HepG2 (cell line): ENCODE data around the gene TPM2. TPM values are rescaled to one million over a fixed set of nuclear protein-coding genes. Genes with fewer than 3 reads are reported as not detected.

Experiments
- CBFB ChIP-seq: sonication (generic); formaldehyde crosslinking; IDR thresholded peaks from 2 replicates; pipeline ENCODE4 v1.4.0; 2020; ENCODE audit warnings: missing genetic modification reagents
- CEBPB ChIP-seq: IDR thresholded peaks from 2 replicates; pipeline ENCODE4 v1.6.1; 2011; ENCODE audit warnings: low read depth, low read length, improper control_type of control experiment, borderline replicate concordance
- DMTF1 ChIP-seq: sonication (generic); formaldehyde crosslinking; IDR thresholded peaks from 2 replicates; pipeline ENCODE4 v1.4.0; 2020; ENCODE audit warnings: mild to moderate bottlenecking, missing genetic modification reagents
- KDM2A ChIP-seq: sonication (generic); formaldehyde crosslinking; IDR thresholded peaks from 2 replicates; pipeline ENCODE4 v1.4.0; 2020; ENCODE audit warnings: low read depth, missing genetic modification reagents, borderline replicate concordance
- MXI1 ChIP-seq: IDR thresholded peaks from 3 replicates; pipeline ENCODE4 v1.6.1; 2012; ENCODE audit warnings: low read depth, low read length, inconsistent platforms, borderline replicate concordance
- POLR2G ChIP-seq: fragments of 200-400 bp; formaldehyde crosslinking; IDR thresholded peaks from 2 replicates; pipeline ENCODE4 v1.6.1; 2018; ENCODE audit warnings: mild to moderate bottlenecking, low read depth, low read length, moderate library complexity
- PPARG ChIP-seq: conservative IDR thresholded peaks from 2 replicates; pipeline ENCODE4 v1.6.1; 2016; ENCODE audit warnings: missing biosample characterization, missing genetic modification reagents
- PRDM15 ChIP-seq: sonication (generic); formaldehyde crosslinking; IDR thresholded peaks from 2 replicates; pipeline ENCODE4 v1.4.0; 2020; ENCODE audit warnings: missing genetic modification reagents
- STAT6 ChIP-seq: sonication (generic); formaldehyde crosslinking; IDR thresholded peaks from 2 replicates; pipeline ENCODE4 v1.4.0; 2020; ENCODE audit warnings: missing genetic modification reagents, mild to moderate bottlenecking, borderline replicate concordance
- TBX3 ChIP-seq: fragments of 450-650 bp; IDR thresholded peaks from 2 replicates; pipeline ENCODE4 v1.6.1; 2017; ENCODE audit warnings: antibody characterized with exemption, mild to moderate bottlenecking, inconsistent platforms, borderline replicate concordance
- ZNF3 ChIP-seq: IDR thresholded peaks from 2 replicates; pipeline ENCODE4 v1.7.0; 2017; ENCODE audit warnings: inconsistent platforms
- ZNF550 ChIP-seq: sonication (generic); formaldehyde crosslinking; IDR thresholded peaks from 2 replicates; pipeline ENCODE4 v1.4.0; 2020; ENCODE audit warnings: mild to moderate bottlenecking, missing genetic modification reagents, borderline replicate concordance
- ZNF572 ChIP-seq: sonication (generic); formaldehyde crosslinking; IDR thresholded peaks from 2 replicates; pipeline ENCODE4 v1.5.1; 2020; ENCODE audit warnings: mild to moderate bottlenecking, missing genetic modification reagents
- ZNF687 ChIP-seq: sonication (generic); formaldehyde crosslinking; IDR thresholded peaks from 2 replicates; pipeline ENCODE4 v1.5.1; 2020; ENCODE audit warnings: mild to moderate bottlenecking, missing genetic modification reagents, moderate library complexity
- ZNF841 ChIP-seq: sonication (generic); formaldehyde crosslinking; IDR thresholded peaks from 2 replicates; pipeline ENCODE4 v1.8.1; 2023; ENCODE audit warnings: missing genetic modification reagents, borderline replicate concordance
- polyA plus RNA-seq, 8 experiments: library from polyadenylated mRNA; depleted of rRNA in 3 of 8; stranded (reverse) in 7 of 8; unstranded in 1 of 8; fragments of >200 nt; fragmentation: Illumina TruSeq in 4 of 8; extraction: Trizol in 4 of 8; gene quantifications; 2 replicates each; pipeline versions ENCODE4 v1.2.1 to v1.2.3, GENCODE V29; 2011 to 2016; ENCODE audit warnings: low read depth in 4 of 8, missing spikeins in 1 of 8, mixed read lengths in 1 of 8; ENCODE audit not compliant: insufficient read depth in 1 of 8
- total RNA-seq, 5 experiments: library from RNA; depleted of rRNA; stranded (reverse); fragments of >200 nt; fragmentation: Illumina TruSeq; extraction: Trizol; gene quantifications; 2 replicates each; pipeline ENCODE4 v1.2.3, GENCODE V29; 2016; ENCODE audit warnings: low read depth in 1 of 5

The TPM2 gene
- total and polyA plus RNA-seq, 2 of the 13 experiments (the other 11 are each of a cell fraction or from before 2014, with no cell fraction given), result 3.1 to 10.7 TPM

GRCh38 chr9:35646533-35647265, 43.0 kb downstream of the TPM2 start (continued):
- TF ChIP-seq KDM2A (CRISPR knock-in tag) (peak; percentile 86; the same call in 1 of the 2 replicates), DMTF1 (CRISPR knock-in tag) (no peak), ZNF572 (no peak), CEBPB (no peak), ZNF841 (CRISPR knock-in tag) (no peak), CBFB (CRISPR knock-in tag) (peak; percentile 75; the same call in 1 of the 2 replicates), TBX3 (no peak), ZNF687 (CRISPR knock-in tag) (peak; percentile 86), MXI1 (peak; percentile 67; the same call in 1 of the 3 replicates), ZNF550 (CRISPR knock-in tag) (0 out of 2 replicates have a peak, but pooled peaks have one; percentile 41), ZNF3 (CRISPR knock-in tag) (no peak), STAT6 (CRISPR knock-in tag) (no peak), PRDM15 (CRISPR knock-in tag) (no peak), PPARG (CRISPR knock-in tag) (peak; percentile 40; the same call in 1 of the 2 replicates), POLR2G (peak; percentile 71)
